HepG2 (cell line): ENCODE results near the gene PCNX4. TPM values are rescaled to one million over a fixed set of nuclear protein-coding genes. Genes with fewer than 3 reads are reported as not detected.

ENCODE experiments used
- ATAC-seq: fragments of 200-7000 bp; cut with Tn5 transposase; 3 replicates; pipeline ENCODE4 v1.9.1; 2020; ENCODE audit warnings: mild to moderate bottlenecking, moderate library complexity
- BruUV-seq: library from RNA; stranded (reverse); fragments of 400-500 nt; replicated peaks from 2 replicates; lab custom pipeline; 2021; lab: Mats Ljungman, UMichigan
- CTCF ChIA-PET: fragments of 300-600 bp; formaldehyde crosslinking; extraction: SDS; loops from one replicate; lab custom pipeline; 2021; ENCODE audit warnings: low total read pairs, inconsistent platforms, low intra/inter-chr PET ratio; lab: Yijun Ruan, JAX
- POLR2A ChIA-PET: fragments of 350-600 bp; sonication (Branson Sonifier 250); formaldehyde crosslinking; loops from one replicate; lab custom pipeline; 2020; ENCODE audit warnings: antibody characterized with exemption, inconsistent platforms; lab: Yijun Ruan, JAX
- DNase-seq: peaks from one replicate; pipeline ENCODE4 v3.0.0-alpha.2; 2015; ENCODE audit warnings: low spot score
- FAIRE-seq: peaks from 3 replicates; lab custom pipeline; 2011; peaks lifted over from hg19 to GRCh38; lab: Jason Lieb, UNC
- H2AFZ ChIP-seq: one replicate; pipeline ENCODE4 v1.6.1; 2011; ENCODE audit warnings: low read length, inconsistent platforms
- H3K27ac ChIP-seq: fragments of 300-600 bp; 3 replicates; pipeline ENCODE4 v1.8.0; 2011; ENCODE audit warnings: mixed run types, mild to moderate bottlenecking, mixed read lengths, low read length, inconsistent platforms; ENCODE audit not compliant: insufficient read depth; ENCODE audit errors: extremely low read length
- H3K27me3 ChIP-seq, 2 experiments: fragments of 200-600 bp in 1 of 2; 2 replicates in 1 of 2; 3 replicates in 1 of 2; pipeline versions ENCODE4 v1.6.0 to v1.8.0; 2011; ENCODE audit warnings: low read length in 2 of 2, mild to moderate bottlenecking in 2 of 2, moderate library complexity in 2 of 2, inconsistent platforms in 1 of 2; ENCODE audit not compliant: insufficient read depth in 2 of 2, control insufficient read depth in 1 of 2
- H3K36me3 ChIP-seq, 2 experiments: fragments of 200-600 bp in 1 of 2; replicated peaks in 1 of 2; 2 replicates in 1 of 2; 3 replicates in 1 of 2; pipeline versions ENCODE4 v1.5.1 to v1.8.0; 2011; ENCODE audit warnings: low read length in 2 of 2, inconsistent platforms in 1 of 2; ENCODE audit not compliant: insufficient read depth in 2 of 2, control insufficient read depth in 1 of 2
- H3K4me1 ChIP-seq: 2 replicates; pipeline ENCODE4 v1.5.1; 2012; ENCODE audit warnings: low read length, inconsistent platforms; ENCODE audit not compliant: insufficient read depth
- H3K4me2 ChIP-seq: 2 replicates; pipeline ENCODE4 v1.6.0; 2011; ENCODE audit warnings: low read depth, low read length, inconsistent platforms
- H3K4me3 ChIP-seq, 3 experiments: fragments of 200-600 bp in 1 of 3; sonication (generic), shearing (Covaris generic) in 1 of 3; replicated peaks in 1 of 3; 2 replicates each; pipeline ENCODE4 v1.5.1; 2011 to 2016; ENCODE audit warnings: low read length in 3 of 3, inconsistent platforms in 2 of 3, low read depth in 2 of 3, mild to moderate bottlenecking in 2 of 3, control low read depth in 1 of 3, mixed read lengths in 1 of 3; ENCODE audit not compliant: insufficient read depth in 1 of 3
- H3K79me2 ChIP-seq: one replicate; pipeline ENCODE4 v1.6.1; 2011; ENCODE audit warnings: low read length, inconsistent platforms; ENCODE audit not compliant: insufficient read depth
- H3K9ac ChIP-seq: 2 replicates; pipeline ENCODE4 v1.6.0; 2011; ENCODE audit warnings: mild to moderate bottlenecking, low read depth, low read length, inconsistent platforms; ENCODE audit not compliant: insufficient read depth
- H3K9me3 ChIP-seq: 2 replicates; pipeline ENCODE4 v1.5.1; 2012; ENCODE audit warnings: mild to moderate bottlenecking, low read length
- H4K20me1 ChIP-seq: 2 replicates; pipeline ENCODE4 v1.6.0; 2011; ENCODE audit warnings: inconsistent platforms, mild to moderate bottlenecking, low read length, moderate library complexity; ENCODE audit not compliant: insufficient read depth
- E2F1 ChIP-seq: sonication (generic); formaldehyde crosslinking; IDR thresholded peaks from 2 replicates; pipeline ENCODE4 v1.5.0; 2020; ENCODE audit warnings: missing genetic modification reagents
- EEA1 ChIP-seq: sonication (generic); formaldehyde crosslinking; IDR thresholded peaks from 2 replicates; pipeline ENCODE4 v1.5.1; 2020; ENCODE audit warnings: mild to moderate bottlenecking, missing genetic modification reagents, borderline replicate concordance
- KMT2A ChIP-seq: sonication (generic); formaldehyde crosslinking; IDR thresholded peaks from 2 replicates; pipeline ENCODE4 v1.4.0; 2020; ENCODE audit warnings: missing genetic modification reagents
- SP140L ChIP-seq: sonication (generic); formaldehyde crosslinking; IDR thresholded peaks from 2 replicates; pipeline ENCODE4 v1.4.0; 2020; ENCODE audit warnings: missing genetic modification reagents, borderline replicate concordance
- SPEN ChIP-seq: sonication (generic); formaldehyde crosslinking; IDR thresholded peaks from 2 replicates; pipeline ENCODE4 v1.5.1; 2020; ENCODE audit warnings: low read depth, mild to moderate bottlenecking, missing genetic modification reagents
- USF2 ChIP-seq, 2 experiments: sonication (generic) in 1 of 2; formaldehyde crosslinking in 1 of 2; IDR thresholded peaks; 2 replicates each; pipeline versions ENCODE4 v1.5.1 to v1.6.1; 2011 to 2020; ENCODE audit warnings: borderline replicate concordance in 1 of 2, low read depth in 1 of 2, low read length in 1 of 2, mild to moderate bottlenecking in 1 of 2, missing genetic modification reagents in 1 of 2, moderate library complexity in 1 of 2
- ZBTB7B ChIP-seq: sonication (generic); formaldehyde crosslinking; IDR thresholded peaks from 2 replicates; pipeline ENCODE4 v1.4.0; 2020; ENCODE audit warnings: missing genetic modification reagents
- ZKSCAN8 ChIP-seq: IDR thresholded peaks from 2 replicates; pipeline ENCODE4 v1.6.1; 2016; ENCODE audit warnings: borderline replicate concordance, missing genetic modification reagents, missing compliant biosample characterization
- WGBS: methylation state at CpG from one replicate; pipeline ENCODE4 v1.1.6; 2017; ENCODE audit warnings: low lambda C conversion rate; 5-methylcytosine and 5-hydroxymethylcytosine counted together
- in situ Hi-C: cut with HindIII; loops from 2 replicates; pipeline ENCODE4 v1.10.0; 2017; ENCODE audit warnings: low pct_unique_long_range_greater_than_20kb; ENCODE audit not compliant: extremely low pct_ligation_motif_present
- intact Hi-C: fragments of 100-400 bp; cut with micrococcal nuclease; formaldehyde crosslinking; loops from one replicate; pipeline ENCODE4 v1.10.0; 2022; ENCODE audit not compliant: unreplicated experiment
- polyA plus RNA-seq, 8 experiments: library from polyadenylated mRNA; depleted of rRNA in 3 of 8; stranded (reverse) in 7 of 8; unstranded in 1 of 8; fragments of >200 nt; fragmentation: Illumina TruSeq in 4 of 8; extraction: Trizol in 4 of 8; gene quantifications; 2 replicates each; pipeline versions ENCODE4 v1.2.1 to v1.2.3, GENCODE V29; 2011 to 2016; ENCODE audit warnings: low read depth in 4 of 8, missing spikeins in 1 of 8, mixed read lengths in 1 of 8; ENCODE audit not compliant: insufficient read depth in 1 of 8
- total RNA-seq, 5 experiments: library from RNA; depleted of rRNA; stranded (reverse); fragments of >200 nt; fragmentation: Illumina TruSeq; extraction: Trizol; gene quantifications; 2 replicates each; pipeline ENCODE4 v1.2.3, GENCODE V29; 2016; ENCODE audit warnings: low read depth in 1 of 5
- TF ChIP-seq, protein P1 (sequence below): sonication (generic); formaldehyde crosslinking; IDR thresholded peaks from 2 replicates; pipeline ENCODE4 v1.4.0; 2020; ENCODE audit warnings: missing genetic modification reagents
- TF ChIP-seq, protein P2 (sequence below): sonication (generic); formaldehyde crosslinking; IDR thresholded peaks from 2 replicates; pipeline ENCODE4 v1.8.1; 2023; ENCODE audit warnings: mild to moderate bottlenecking, missing genetic modification reagents, borderline replicate concordance

Gene PCNX4
- total and polyA plus RNA-seq, 2 of the 13 experiments (the other 11 are each of a cell fraction or from before 2014, with no cell fraction given) = 28.6 to 43.0 TPM

DNA sequence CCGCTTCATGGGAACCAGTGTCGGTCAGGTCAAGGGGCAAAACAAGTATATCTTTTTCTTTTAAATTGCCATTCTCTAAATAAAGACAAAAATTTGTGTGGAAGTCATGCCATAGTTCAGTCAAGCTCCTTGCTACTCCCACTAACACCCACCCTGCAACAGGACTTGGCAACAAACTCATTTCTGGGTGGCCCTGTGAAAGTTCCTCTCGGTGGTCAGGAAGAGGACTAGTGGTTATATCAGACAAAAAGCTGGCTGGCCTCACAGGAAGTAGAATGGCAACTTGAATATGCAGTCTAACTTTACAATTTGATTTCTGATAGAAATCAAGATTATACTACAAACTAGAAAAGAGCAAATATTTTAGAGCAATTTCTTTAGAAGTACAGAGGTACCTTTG, 62.3 kb downstream of the PCNX4 start:
- FAIRE-seq = no peak
- ChIA-PET CTCF (no interaction called here), POLR2A (no interaction called here)
- H3K27me3 ChIP-seq = no peaks in the 10 kb centered on the region
- in situ Hi-C loops = no loop called here
- no peak for DNase-seq
- no peak overlapping the region for H3K27ac ChIP-seq
- no peak overlapping the region for H3K9ac ChIP-seq
- H3K4me1 ChIP-seq = no peaks in the 10 kb centered on the region
- no peak overlapping the region for H2AFZ ChIP-seq
- H3K9me3 ChIP-seq = no peaks in the 10 kb centered on the region
- intact Hi-C loops = no loop called here
- H3K4me3 ChIP-seq = no peak overlapping the region
- H3K4me2 ChIP-seq = no peak overlapping the region
- no peaks in the 10 kb centered on the region for H3K79me2 ChIP-seq
- ATAC-seq = no peak
- no peak for TF ChIP-seq SPEN
- no peak for TF ChIP-seq E2F1 (CRISPR knock-in tag)
- TF ChIP-seq, protein P1, sequence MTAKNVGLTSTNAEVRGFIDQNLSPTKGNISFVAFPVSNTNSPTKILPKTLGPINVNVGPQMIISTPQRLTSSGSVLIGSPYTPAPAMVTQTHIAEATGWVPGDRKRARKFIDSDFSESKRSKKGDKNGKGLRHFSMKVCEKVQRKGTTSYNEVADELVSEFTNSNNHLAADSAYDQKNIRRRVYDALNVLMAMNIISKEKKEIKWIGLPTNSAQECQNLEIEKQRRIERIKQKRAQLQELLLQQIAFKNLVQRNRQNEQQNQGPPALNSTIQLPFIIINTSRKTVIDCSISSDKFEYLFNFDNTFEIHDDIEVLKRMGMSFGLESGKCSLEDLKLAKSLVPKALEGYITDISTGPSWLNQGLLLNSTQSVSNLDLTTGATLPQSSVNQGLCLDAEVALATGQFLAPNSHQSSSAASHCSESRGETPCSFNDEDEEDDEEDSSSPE (CRISPR knock-in tag) = no peak
- TF ChIP-seq, protein P2, sequence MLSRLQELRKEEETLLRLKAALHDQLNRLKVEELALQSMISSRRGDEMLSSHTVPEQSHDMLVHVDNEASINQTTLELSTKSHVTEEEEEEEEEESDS (CRISPR knock-in tag) = no peak
- no peak for TF ChIP-seq ZKSCAN8
- no peak for TF ChIP-seq EEA1 (CRISPR knock-in tag)
- TF ChIP-seq SP140L (CRISPR knock-in tag) = no peak
- no peak for TF ChIP-seq KMT2A (CRISPR knock-in tag)
- TF ChIP-seq ZBTB7B = no peak
- no peak for TF ChIP-seq USF2 (IDR thresholded peaks at IDR 0.05; ENCODE audit: low read depth, low read length)
- TF ChIP-seq USF2 (CRISPR knock-in tag; IDR thresholded peaks at IDR 0.05; ENCODE audit: borderline replicate concordance) = no peak
- peaks cover 0 to 18% of the 10 kb centered on the region in 2 experiments; a peak in 2 of 5 replicates for H3K36me3 ChIP-seq
- WGBS = 100% methylated on average over 3 of the region's 3 CpGs
- no TSS peak for BruUV-seq
- H4K20me1 ChIP-seq = no peaks in the 10 kb centered on the region
